ENCODE measurements around the gene ASCC2. TPM values are rescaled to one million over a fixed set of nuclear protein-coding genes. Genes with fewer than 3 reads are reported as not detected.
"Not testable (repeated sequence)": the region's sequence is repeated elsewhere in the genome, so short reads cannot be mapped to it uniquely, and the experiment has no call there.

The ASCC2 gene
- total RNA-seq, 4 donors from 2014 or later = 26.4 to 45.2 (median 35.6) TPM

GRCh38 chr22:29830585-29830984, 7.5 kb downstream of the ASCC2 start:
- intact Hi-C loops (cut with DNase I; ENCODE audit: low total_unique reads) = no loop called here
- peak overlapping the region; percentile 86 to 90 (median 88) for H3K27ac ChIP-seq
- peaks cover 0 to 17% of the 10 kb centered on the region in 2 donors for H3K36me3 ChIP-seq
- ATAC-seq = peak; percentile 90 to 93
- no peaks in the 10 kb centered on the region for H3K27me3 ChIP-seq
- TF ChIP-seq POLR2A (IDR thresholded peaks at IDR 0.05) = no peak
- TF ChIP-seq, protein P1, sequence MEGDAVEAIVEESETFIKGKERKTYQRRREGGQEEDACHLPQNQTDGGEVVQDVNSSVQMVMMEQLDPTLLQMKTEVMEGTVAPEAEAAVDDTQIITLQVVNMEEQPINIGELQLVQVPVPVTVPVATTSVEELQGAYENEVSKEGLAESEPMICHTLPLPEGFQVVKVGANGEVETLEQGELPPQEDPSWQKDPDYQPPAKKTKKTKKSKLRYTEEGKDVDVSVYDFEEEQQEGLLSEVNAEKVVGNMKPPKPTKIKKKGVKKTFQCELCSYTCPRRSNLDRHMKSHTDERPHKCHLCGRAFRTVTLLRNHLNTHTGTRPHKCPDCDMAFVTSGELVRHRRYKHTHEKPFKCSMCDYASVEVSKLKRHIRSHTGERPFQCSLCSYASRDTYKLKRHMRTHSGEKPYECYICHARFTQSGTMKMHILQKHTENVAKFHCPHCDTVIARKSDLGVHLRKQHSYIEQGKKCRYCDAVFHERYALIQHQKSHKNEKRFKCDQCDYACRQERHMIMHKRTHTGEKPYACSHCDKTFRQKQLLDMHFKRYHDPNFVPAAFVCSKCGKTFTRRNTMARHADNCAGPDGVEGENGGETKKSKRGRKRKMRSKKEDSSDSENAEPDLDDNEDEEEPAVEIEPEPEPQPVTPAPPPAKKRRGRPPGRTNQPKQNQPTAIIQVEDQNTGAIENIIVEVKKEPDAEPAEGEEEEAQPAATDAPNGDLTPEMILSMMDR (IDR thresholded peaks at IDR 0.05 in 4 of 5, conservative IDR thresholded peaks at IDR 0.05 in 1 of 5) = no peak
- no peaks in the 10 kb centered on the region for H3K9me3 ChIP-seq
- H3K4me1 ChIP-seq = peaks cover 20 to 52% of the 10 kb centered on the region in 2 donors
- H3K4me3 ChIP-seq = no peak overlapping the region
- in situ Hi-C loops (cut with MboI; ENCODE audit: low sequenced_read_pairs in 4 of 4) = no loop called here
- DNase-seq = peak; percentile 79 to 92

DNA sequence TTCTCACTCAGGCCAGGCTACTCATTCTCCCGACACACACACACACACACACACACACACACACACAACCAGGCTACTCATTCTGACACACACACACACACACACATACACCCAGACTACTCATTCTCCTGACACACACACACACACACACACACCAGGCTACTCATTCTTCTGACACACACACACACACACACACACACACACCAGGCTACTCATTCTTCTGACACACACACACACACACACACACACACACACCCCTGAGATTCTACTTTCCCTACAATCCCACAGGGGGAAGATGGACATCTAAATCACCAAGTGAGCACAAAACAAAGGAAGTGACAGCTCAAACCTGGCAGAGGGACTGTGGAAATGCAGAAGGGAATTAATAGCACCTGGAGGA, 10.3 kb downstream of the ASCC2 start:
- intact Hi-C loops (cut with DNase I; ENCODE audit: low total_unique reads); DNase-seq; in situ Hi-C loops (cut with MboI; ENCODE audit: low sequenced_read_pairs in 4 of 4); H3K4me3 ChIP-seq; ATAC-seq; H3K27me3 ChIP-seq; H3K9me3 ChIP-seq: not testable (repeated sequence)
- Histone ChIP-seq H3K36me3 (peaks cover 0 to 34% of the 10 kb centered on the region in 2 donors), H3K27ac (peak overlapping the region in 3 of 4 donors; percentile 14 to 90 (median 88)), H3K4me1 (peaks cover 20 to 35% of the 10 kb centered on the region in 2 donors)

DNA sequence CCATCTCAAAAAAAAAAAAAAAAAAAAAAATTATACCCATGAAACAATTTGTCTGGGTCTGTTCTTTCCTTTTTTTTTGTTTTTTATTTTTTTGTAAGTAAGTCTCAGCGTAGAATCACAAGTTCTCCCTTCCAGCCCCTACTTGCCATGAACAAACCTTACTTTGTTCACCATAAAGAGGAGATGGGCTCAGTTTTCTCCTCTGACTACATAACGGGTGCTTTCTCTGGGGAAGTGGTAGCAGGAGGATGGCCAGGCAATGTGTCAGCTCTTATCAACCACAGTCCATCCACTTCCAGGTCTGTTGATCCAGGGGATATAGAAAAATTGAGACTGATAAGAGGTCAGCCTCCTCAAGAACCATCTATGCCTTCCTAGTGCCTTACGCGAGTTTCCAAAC, 11.0 kb downstream of the ASCC2 start:
- TF ChIP-seq, protein P1 (IDR thresholded peaks at IDR 0.05 in 4 of 5, conservative IDR thresholded peaks at IDR 0.05 in 1 of 5) = no peak
- TF ChIP-seq POLR2A (IDR thresholded peaks at IDR 0.05) = no peak
- peaks cover 0 to 39% of the 10 kb centered on the region in 2 donors for H3K36me3 ChIP-seq
- no peak for ATAC-seq

GRCh38 chr22:29825578-29825977, 12.5 kb downstream of the ASCC2 start:
- ATAC-seq (no peak), DNase-seq (no peak)
- H3K27me3 ChIP-seq = no peaks in the 10 kb centered on the region
- peaks cover 0 to 18% of the 10 kb centered on the region in 2 donors for H3K4me1 ChIP-seq
- H3K36me3 ChIP-seq = peaks cover 0 to 53% of the 10 kb centered on the region in 2 donors
- TF ChIP-seq POLR2A (IDR thresholded peaks at IDR 0.05) = no peak
- TF ChIP-seq, protein P1 (IDR thresholded peaks at IDR 0.05 in 4 of 5, conservative IDR thresholded peaks at IDR 0.05 in 1 of 5) = no peak
- H3K4me3 ChIP-seq = no peak overlapping the region
- intact Hi-C loops (cut with DNase I; ENCODE audit: low total_unique reads) (no loop called here), in situ Hi-C loops (cut with MboI; ENCODE audit: low sequenced_read_pairs in 4 of 4) (no loop called here)
- no peaks in the 10 kb centered on the region for H3K9me3 ChIP-seq
- H3K27ac ChIP-seq = peak overlapping the region in 2 of 4 donors; percentile 27 to 78

More for the DNA sequence above, 11.0 kb downstream of the ASCC2 start:
- DNase-seq = no peak
- H3K4me1 ChIP-seq = peaks cover 14 to 32% of the 10 kb centered on the region in 2 donors
- no peak overlapping the region for H3K4me3 ChIP-seq
- intact Hi-C loops (cut with DNase I; ENCODE audit: low total_unique reads) (no loop called here), in situ Hi-C loops (cut with MboI; ENCODE audit: low sequenced_read_pairs in 4 of 4) (no loop called here)
- no peaks in the 10 kb centered on the region for H3K9me3 ChIP-seq
- no peaks in the 10 kb centered on the region for H3K27me3 ChIP-seq
- peak overlapping the region in 1 of 4 donors; percentile 88 for H3K27ac ChIP-seq

DNA sequence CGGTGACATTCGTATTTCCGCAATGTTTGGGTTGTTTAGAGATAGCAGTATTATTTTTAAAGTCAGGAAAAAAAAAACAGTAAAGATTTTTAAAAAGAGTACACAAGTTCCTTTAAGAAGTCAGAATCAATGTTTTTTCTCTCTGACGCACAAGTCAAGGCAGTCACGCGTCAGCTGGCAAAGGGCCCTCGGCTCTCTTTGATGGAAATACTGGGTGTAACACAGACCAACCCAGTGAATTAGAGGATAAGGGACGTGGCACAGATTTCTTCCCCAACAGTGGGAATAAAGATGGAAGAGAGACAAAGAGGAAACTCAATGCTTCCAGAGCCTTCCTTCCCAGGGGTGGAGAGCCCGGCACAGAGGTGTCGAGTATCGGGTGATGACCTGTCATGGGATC, 13.4 kb downstream of the ASCC2 start:
- peak in 1 of 2 donors; percentile 39 for DNase-seq

More for the DNA sequence above, 13.4 kb downstream of the ASCC2 start:
- H3K4me1 ChIP-seq = peaks cover 0 to 11% of the 10 kb centered on the region in 2 donors
- no peaks in the 10 kb centered on the region for H3K27me3 ChIP-seq
- ATAC-seq = peak in 1 of 2 donors; percentile 78
- H3K9me3 ChIP-seq = no peaks in the 10 kb centered on the region
- TF ChIP-seq, protein P1 (IDR thresholded peaks at IDR 0.05 in 4 of 5, conservative IDR thresholded peaks at IDR 0.05 in 1 of 5) = no peak
- TF ChIP-seq POLR2A (IDR thresholded peaks at IDR 0.05) = no peak
- intact Hi-C loops (cut with DNase I; ENCODE audit: low total_unique reads) (no loop called here), in situ Hi-C loops (cut with MboI; ENCODE audit: low sequenced_read_pairs in 4 of 4) (no loop called here)
- H3K36me3 ChIP-seq = peaks cover 0 to 61% of the 10 kb centered on the region in 2 donors
- H3K27ac ChIP-seq = peak overlapping the region in 2 of 4 donors; percentile 27 to 78
- H3K4me3 ChIP-seq = no peak overlapping the region

Measured in gastrocnemius medialis (tissue), 4 donors.